ENCODE measurements around the gene CRHR2.

CRHR2 gene

GRCh38 chr7:30713392-30713791, 31.1 kb upstream of the CRHR2 start:
- TF ChIP-seq CTCF (conservative IDR thresholded peaks at IDR 0.05): no peak
- H3K27ac ChIP-seq: no peak overlapping the region

GRCh38 chr7:30710669-30711068, 28.4 kb upstream of the CRHR2 start:
- no peak overlapping the region for H3K27ac ChIP-seq
- no peak for TF ChIP-seq CTCF (conservative IDR thresholded peaks at IDR 0.05)

- no peak overlapping the region for H3K27ac ChIP-seq
- TF ChIP-seq CTCF (conservative IDR thresholded peaks at IDR 0.05): no peak
Observed at GRCh38 chr7:30709549-30709948, 27.3 kb upstream of the CRHR2 start.

- H3K27ac ChIP-seq: no peak overlapping the region
- no peak for TF ChIP-seq CTCF (conservative IDR thresholded peaks at IDR 0.05)
Observed at GRCh38 chr7:30708983-30709382, 26.7 kb upstream of the CRHR2 start.

- no peak overlapping the region for H3K27ac ChIP-seq
- no peak for TF ChIP-seq CTCF (conservative IDR thresholded peaks at IDR 0.05)
Observed at GRCh38 chr7:30708412-30708811, 26.2 kb upstream of the CRHR2 start.

- H3K27ac ChIP-seq: no peak overlapping the region
- no peak for TF ChIP-seq CTCF (conservative IDR thresholded peaks at IDR 0.05)
Observed at GRCh38 chr7:30707391-30708357, 25.4 kb upstream of the CRHR2 start.

GRCh38 chr7:30706908-30707307, 24.7 kb upstream of the CRHR2 start:
- no peak for TF ChIP-seq CTCF (conservative IDR thresholded peaks at IDR 0.05)
- no peak overlapping the region for H3K27ac ChIP-seq
